Measurements from ENCODE around the gene SLC25A43.
"Not testable (repeated sequence)": the region's sequence is repeated elsewhere in the genome, so short reads cannot be mapped to it uniquely, and the experiment has no call there.

SLC25A43 gene

DNA sequence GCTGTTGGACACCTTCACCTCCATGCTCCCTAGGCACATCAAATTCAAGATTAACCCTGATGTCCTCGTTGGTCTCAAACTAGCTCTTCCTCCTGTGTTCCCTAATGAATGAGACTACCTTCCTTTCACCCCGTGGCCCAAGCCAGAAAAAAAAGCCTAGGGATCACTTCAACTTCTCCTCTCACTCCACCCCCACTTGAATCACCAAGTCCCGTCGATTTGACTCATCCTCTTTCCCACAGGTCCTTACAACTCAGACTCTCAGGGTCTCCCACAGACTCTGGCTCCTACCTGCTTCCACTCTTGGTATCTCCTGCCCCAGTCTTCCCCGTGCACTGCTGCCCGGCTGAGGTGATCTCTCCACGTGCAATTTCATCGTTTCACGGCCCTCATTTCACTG lies 8.5 kb downstream of the SLC25A43 start:
- DNase-seq, result no peak

DNA sequence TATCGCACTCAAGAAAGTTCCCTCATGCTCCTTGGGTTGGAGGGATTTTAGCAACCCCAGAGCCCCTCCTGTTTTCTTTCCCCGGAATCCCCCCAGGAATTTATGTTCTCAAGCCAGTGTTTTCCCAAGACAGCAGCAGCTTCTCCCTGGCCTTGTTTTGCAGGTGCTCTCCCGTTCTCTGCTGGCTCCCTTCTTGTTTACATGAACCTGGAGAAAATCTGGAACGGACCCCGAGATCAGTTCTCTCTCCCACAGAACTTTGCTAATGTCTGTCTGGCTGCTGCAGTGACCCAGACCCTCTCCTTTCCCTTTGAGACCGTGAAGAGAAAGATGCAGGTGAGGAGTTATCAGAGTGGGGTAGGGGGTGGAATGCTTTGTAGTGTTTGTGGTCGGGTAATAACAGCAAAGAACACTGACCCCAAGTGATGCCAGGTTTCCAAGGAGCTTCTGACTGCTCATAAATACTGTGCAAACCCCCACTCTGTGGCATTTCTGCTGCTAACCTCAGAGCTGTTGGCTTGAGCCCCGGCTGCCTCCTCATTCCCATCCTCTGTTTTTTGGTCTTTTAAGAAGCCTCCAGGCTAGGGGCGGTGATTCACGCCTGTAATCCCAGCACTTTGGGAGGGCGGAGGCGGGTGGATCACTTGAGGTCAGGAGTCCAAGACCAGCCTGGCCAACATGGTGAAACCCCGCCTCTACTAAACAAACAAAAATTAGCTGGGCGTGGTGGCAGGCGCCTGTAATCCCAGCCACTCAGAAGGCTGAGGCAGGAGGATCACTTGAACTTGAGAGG lies 11.1 kb downstream of the SLC25A43 start:
- DNase-seq, result peak in 9 of 56 donors; percentile 1 to 27 (median 3)

DNA sequence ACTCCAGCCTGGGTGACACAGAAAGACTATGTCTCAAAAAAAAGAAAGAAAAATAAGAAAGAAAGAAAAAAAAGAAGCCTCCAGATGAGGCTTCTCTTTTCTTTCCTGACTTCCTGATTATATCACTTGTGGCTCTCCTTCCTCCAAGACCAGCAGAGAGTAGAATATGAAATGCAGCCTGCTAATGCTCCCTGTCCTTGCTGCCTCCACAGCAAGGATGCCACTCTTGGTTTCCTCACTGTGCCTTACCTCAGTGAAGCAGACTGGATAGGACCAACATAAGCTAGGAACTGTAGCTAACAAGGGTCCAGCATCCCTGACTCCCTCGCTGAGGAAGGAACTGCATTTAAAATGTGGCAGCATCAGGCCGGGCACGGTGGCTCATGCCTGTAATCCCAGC lies 11.7 kb downstream of the SLC25A43 start:
- no peak for DNase-seq

DNA sequence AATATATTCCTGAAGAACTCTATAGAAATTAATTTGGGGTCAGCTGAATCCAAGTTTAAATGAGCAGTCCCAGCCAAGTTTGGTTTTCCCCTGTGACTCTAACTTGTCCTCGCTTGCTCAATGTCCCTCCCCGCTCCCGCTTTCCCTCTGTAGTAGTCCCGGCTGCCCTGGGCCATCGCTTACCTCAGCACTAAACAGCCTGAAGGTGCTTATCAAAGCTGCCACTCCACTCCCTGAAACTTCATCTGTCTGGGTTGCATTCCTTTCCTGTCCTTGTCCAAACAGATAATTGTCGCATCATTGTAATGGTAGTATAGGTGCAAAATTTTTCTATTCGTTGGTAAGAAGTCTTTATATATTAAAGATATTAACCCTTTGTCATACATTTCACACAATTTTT lies 12.8 kb downstream of the SLC25A43 start:
- no peak for DNase-seq

DNA sequence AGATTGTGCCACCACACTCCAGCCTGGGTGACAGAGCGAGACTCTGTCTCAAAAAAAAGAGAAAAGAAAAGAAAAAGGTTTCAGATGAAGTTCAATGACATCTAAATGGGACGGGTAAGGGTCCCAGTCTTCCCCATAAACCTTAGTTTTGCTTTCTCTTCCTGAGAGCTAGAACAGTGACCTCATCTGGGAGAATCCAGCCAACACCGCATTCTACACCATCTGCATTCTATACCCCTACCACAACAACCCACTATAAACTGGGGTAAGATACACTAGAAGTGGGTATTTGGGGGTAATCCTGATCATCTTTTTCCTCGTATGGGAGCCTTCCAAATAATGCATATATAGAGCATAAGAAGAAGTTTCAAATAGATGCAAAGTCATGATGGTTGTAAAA lies 18.2 kb downstream of the SLC25A43 start:
- no peak for DNase-seq

DNA sequence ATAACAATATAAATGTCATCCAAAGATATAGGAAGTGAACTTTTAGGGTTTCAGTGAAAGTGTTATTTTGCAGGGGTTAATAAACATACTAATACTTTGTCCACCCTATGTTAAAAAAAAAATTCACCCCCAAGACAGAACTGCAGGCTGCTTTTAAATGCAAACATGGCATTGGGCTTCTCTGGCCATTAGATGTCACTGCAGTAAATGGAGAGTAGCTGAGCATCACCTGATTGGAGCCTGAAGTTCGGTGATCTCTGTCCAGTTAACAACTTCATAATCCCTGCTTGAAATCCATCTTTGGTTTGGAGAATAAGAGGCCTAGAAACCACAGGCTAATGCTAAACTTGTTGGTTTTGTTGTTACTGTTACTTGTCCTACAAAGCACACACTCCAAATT lies 18.7 kb downstream of the SLC25A43 start:
- peak in 3 of 56 donors; percentile 0 to 7 (median 0) for DNase-seq

DNA sequence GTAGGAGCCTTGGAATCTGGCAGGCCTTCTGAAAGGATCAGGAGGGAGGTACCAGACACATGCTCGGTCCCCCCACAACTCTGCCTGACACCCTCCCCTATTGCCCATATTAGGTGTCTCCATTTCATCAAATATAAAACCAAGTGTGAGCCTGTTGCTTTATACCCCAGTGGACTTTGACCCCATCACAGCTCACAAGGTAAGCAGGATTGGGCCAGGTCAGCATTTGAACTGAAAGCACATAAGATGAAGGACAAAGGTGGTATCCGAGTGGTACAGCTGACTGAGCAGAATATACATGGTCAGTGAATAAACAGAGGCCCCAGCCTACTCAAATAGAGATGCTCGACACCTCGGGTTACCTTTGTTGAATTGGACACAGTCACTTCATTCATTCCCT lies 20.0 kb downstream of the SLC25A43 start:
- no peak for DNase-seq

DNA sequence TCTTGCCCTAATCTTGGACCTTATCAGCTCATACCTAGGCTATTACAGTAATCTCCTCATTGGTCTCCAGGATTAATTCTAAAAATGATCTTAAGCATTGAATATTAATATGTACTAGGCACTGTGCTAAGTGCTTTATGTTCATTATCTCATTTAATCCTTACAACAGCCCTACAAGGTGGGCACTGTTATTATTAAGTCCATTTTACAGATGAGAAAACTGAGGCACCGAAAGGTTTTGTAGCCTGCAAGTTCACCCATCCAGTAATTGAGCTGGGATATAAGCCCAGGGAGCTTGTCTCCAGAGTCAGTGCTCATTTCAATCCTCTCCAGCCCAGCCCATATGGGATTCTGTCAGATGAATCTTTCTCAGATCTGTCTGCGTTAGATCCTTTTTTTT lies 20.8 kb downstream of the SLC25A43 start:
- no peak for DNase-seq

DNA sequence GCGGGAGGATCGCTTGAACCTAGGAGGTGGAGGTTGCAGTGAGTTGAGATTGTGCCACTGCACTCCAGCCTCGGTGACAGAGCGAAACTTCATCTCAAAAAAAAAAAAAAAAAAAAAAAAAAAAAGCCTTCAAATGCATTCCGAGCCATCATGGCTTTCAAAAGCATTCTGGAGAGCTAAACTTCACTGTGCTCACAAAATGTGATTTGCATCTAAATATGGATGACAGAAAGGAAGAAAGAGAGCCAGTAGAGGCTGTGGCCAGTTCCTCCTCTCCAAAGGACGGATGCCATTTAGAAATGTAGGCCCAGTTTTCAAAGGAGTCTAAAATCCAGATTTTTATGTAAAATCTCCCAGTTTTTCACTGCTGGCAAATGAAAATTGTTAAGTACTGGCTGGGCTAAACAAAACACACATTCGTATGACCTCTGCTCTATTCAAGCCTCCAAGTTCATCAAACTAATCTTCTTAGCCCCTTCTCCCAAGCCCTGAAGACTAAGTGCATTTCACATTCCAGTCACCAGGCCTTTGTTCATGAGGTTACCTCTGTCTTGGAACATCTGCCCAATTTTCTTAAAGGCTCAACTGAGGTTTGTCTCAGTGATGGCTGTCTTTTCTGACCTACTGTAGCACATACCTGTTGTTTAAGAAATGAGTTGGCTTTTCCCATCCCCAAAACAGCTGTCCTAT lies 22.0 kb downstream of the SLC25A43 start:
- no peak for DNase-seq

DNA sequence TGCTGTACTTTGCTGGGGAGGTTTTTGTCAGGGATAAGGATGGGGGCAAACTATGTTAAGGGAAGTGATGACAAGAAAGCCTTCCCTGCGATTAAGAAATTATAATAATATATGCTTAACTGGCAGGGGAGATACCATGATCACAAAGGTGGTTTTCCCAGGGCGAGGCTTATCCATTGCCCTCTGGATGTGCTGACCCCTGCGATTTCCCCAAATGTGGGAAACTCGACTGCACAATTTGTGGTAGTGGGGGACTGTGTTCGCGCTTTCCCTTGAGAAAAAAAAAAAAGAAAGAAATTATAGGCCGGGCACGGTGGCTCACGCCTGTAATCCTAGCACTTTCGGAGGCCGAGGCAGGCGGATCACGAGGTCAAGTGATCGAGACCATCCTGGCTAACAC lies 24.5 kb downstream of the SLC25A43 start:
- no peak for DNase-seq

DNA sequence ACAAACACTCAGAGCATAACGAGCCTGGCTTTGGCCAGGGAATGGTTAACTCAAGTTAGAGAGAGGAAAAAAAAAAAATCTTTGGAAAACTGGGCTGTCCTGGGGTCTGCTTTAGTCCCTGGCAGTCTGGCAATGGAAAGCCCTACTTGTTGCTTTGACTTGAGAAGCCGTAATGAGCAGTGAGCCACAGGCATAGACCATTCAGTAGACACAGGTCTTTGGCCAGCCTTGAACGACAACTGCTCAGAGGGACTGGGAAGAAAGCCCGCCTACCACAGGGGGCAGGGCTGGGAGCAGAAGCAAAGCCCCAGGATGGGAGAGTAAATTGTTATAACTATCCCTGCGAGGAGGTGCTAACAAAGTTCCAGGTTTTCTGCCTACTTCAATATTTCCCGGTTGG lies 25.9 kb downstream of the SLC25A43 start:
- peak in 18 of 56 donors; percentile 0 to 34 (median 4) for DNase-seq

DNA sequence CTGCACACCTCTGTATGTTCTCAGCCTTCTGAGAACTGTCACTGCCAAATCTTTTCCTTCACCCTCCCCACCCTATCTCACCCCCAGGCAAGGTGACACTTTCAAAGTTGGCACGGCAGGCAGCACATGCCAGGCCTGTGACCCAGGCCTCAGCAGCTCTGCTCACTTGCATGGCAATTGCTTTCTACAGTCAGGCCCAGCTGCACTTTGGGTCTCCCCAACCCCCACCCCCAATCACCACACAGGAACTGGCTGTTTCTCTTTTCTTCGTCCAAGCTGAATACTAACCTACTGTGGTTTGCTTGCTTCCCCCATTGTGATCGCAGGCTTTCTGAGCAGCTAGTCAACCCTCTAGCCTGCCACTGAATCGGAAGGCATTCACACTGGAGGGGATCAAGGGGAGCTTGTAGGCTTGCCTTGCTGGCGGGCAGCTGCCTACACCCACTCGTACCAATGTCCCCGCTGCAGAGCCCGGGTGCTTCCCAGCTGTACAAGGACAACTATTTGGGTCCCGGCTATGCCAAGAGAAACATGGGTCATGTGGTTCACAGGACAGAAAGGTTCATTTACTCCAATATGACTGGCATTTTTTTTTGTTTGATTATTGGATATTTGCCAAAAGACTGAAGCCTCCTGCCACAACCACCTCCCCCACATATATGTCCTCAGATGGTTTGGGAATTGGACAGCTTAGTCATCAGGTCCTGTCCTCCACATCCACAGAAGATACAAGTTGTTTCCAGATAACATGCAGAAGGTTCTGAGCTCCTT lies 28.1 kb downstream of the SLC25A43 start:
- DNase-seq, result peak in 47 of 56 donors; percentile 0 to 66 (median 12)

DNA sequence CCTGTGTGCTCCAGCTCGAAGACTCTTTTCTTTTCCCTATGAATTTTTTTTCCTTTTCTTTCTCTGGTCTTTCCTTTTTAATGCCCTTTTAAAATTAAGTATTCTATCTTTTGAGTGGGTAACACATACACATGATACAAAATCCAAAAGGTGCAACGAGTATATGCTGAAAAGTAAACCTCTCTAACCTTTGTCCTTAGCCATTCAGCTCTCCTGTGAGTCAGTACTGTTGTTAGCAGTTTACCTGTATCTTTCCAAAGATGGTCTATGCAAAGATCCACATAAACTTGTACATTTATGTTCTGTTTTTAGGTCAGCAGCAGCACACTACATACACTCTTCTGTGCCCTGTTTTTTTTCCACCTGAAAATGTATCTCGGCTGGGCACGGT lies 28.7 kb downstream of the SLC25A43 start:
- no peak for DNase-seq

DNA sequence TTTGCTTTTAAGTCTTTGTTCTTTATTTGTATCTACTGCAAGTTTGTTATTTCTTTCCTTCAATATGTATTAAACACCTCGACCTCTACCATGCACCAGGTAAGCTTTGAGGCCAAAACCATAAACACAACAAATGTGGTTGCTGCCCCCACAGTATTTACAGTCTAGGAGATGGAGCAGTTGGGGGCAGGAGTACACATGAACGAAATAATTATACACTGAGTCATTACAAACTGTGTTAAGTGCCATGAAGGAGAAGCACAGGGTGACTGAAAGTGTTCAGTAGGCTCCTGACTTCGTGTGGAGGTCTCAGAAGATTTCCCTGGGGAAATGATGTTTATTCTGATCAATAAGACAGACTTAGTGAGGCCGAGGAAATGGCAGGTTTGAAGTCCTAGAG lies 30.3 kb downstream of the SLC25A43 start:
- no peak for DNase-seq

DNA sequence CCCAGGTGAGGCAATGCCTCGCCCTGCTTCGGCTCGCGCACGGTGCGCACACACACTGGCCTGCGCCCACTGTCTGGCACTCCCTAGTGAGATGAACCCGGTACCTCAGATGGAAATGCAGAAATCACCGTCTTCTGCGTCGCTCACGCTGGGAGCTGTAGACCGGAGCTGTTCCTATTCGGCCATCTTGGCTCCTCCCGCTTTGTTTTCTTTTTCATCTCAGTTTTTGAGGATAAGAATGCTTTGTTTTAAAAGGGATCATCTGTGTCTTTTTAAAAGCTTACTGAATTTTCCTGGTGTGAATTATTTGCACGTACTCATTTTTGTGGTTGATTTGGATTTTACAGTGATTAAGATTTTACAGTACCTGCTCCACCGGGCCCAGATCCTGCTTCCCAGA lies 42.2 kb downstream of the SLC25A43 start:
- DNase-seq, result not testable (repeated sequence)

DNA sequence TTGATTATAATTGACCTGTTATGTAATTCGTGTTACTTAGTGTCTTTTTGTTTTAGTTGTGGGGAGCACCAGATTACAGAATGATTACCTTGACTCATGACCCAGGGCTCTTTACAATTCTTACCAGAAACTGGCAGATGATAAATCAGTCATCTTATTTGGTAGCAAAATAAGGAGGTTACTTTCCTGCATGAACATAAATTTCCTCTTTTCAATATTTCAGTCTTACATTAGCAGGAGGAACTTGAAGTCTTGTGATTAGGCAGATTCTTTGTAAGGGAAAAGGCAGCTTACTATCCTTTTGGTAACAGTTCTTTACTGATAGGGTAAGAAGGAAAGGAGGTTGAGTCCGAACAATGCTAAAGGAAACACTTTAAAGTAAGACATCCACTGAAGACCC lies 43.1 kb downstream of the SLC25A43 start:
- DNase-seq, result no peak

DNA sequence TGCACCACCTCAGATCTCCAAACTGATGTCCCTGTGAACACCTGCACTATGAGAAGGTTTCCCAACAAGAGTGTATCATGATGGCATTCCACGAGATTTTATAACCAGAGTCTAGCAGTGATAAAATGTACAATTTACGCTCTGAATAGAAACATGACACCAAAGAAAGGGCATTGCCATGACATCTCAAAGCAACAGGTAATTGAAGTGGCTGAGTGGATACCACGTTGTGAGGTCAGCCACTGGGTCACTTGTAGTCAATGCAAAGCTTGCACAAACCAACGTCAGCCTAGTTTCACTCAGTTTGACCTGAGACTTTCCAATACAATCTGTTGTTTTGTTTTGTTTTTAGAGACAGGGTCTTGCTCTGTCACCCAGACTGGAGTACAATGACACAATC lies 54.1 kb downstream of the SLC25A43 start:
- DNase-seq, result no peak

DNA sequence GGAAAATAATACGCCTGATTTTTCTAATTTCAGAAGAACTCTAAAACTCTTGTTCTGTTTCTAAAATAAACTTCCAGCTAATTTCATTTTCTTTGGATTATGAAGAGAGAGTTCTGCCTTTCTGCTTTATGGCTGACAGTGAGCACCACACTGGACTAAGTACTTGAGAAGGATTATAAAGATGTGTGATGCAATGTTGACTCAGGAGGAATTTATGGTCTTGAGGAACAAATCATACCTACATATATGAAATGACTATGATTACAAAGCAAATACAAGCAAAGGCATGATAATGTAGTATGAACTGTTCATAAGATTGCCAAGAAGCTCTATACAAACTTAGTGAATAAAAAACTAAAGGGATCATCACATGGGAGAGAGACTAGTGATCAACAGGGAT lies 56.1 kb downstream of the SLC25A43 start:
- DNase-seq, result no peak

DNA sequence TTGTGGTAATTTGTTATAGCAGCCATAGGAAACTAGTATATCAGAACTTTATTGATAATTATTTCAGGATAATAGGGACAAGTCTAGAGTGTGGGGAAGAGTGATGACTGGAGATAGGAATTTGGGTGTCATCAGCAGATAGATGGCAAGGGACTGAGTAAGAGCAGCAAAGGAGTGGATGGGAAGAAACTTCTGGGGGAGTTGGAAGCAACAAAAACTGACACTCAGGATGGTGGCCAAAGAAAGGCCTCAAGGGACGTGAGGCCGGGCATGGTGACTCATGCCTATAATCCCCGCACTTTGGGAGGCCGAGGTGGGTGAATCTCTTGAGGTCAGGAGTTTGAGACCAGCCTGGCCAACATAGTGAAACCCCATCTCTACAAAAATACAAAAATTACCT lies 60.0 kb downstream of the SLC25A43 start:
- DNase-seq, result no peak

DNA sequence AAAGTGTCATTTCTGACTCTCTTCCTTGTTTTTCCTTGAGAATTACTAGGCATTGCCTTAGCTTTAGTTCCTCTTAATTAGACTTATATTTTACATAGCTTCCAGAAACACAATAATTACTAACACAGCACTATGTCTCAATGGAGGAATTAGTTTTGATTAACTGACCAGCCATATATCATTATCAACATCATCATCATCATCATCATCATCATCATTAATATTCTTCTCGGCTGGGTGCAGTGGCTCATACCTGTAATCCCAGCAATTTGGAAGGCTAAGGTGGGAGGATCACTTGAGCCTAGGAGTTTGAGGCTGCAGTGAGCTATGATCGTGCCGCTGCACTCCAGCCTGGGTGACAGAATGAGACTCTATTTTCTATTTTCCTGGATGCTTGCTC lies 66.4 kb downstream of the SLC25A43 start:
- DNase-seq, result no peak

DNA sequence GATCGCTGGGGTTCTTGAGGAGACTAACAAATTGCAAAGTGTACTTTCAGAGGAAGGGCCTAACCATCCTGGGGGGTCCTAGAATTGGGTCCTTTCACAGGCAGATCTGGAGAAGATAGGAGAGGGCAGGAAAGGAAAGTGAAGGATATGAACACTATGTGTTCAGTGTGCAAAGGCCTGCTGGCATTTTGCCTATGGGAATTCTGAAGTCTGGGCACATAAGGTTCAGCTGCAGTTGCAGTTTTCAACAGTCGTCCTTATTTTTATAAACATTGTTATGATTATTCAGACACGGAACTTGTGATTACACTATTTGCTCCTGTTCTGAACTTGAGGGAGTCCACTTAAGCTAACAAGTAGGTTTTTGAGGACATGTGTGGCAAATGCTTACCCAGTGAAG lies 67.8 kb downstream of the SLC25A43 start:
- peak in 1 of 56 donors; percentile 2 for DNase-seq

DNA sequence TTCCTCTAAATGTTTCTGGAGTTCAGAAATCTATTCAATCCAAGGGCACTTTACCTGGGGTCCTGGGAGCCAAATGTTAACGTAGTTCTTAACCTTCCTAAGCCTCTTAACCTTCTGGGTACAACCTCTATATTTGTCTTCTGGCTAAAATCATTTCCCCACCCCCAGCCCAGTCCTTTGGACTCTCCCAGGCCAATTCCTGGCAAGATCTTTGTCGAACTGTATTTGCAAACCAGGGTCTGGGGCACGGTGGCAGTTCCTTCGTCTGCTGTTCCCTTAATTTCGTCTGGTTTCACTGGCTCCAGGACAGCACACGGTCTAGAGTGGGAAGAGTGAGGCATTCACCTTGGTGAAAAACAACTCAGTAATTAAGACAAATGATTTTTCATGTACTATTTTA lies 68.3 kb downstream of the SLC25A43 start:
- DNase-seq, result peak in 1 of 56 donors; percentile 1

All from amygdala (tissue), 56 donors.